Ectodermal cell (in vitro differentiated cells): ENCODE results near the gene TOP2A.

Source experiments
- H3K27ac ChIP-seq: 2 replicates; pipeline ENCODE4 v1.7.0; 2013; ENCODE audit warnings: mild to moderate bottlenecking, low read depth, low read length; ENCODE audit not compliant: insufficient read depth, poor library complexity, severe bottlenecking
- H3K27me3 ChIP-seq: 2 replicates; pipeline ENCODE4 v1.7.0; 2013; ENCODE audit warnings: mild to moderate bottlenecking, low read length; ENCODE audit not compliant: insufficient read depth, control insufficient read depth, poor library complexity, severe bottlenecking
- H3K36me3 ChIP-seq: one replicate; pipeline ENCODE4 v1.7.0; 2013; ENCODE audit warnings: low read length; ENCODE audit not compliant: control insufficient read depth, insufficient read depth
- H3K4me1 ChIP-seq: one replicate; pipeline ENCODE4 v1.7.0; 2013; ENCODE audit warnings: low read length; ENCODE audit not compliant: control insufficient read depth, insufficient read depth
- H3K4me3 ChIP-seq: 2 replicates; pipeline ENCODE4 v1.7.0; 2013; ENCODE audit warnings: low read depth, low read length, control low read depth; ENCODE audit not compliant: insufficient read depth
- H3K9me3 ChIP-seq: 2 replicates; pipeline ENCODE4 v1.7.0; 2013; ENCODE audit warnings: mild to moderate bottlenecking, low read length, moderate library complexity; ENCODE audit not compliant: control insufficient read depth
- WGBS, 2 experiments: methylation state at CpG; one replicate each; pipeline ENCODE4 v1.1.7; 2013; ENCODE audit warnings: missing lambda C conversion rate in 2 of 2; 5-methylcytosine and 5-hydroxymethylcytosine counted together

The TOP2A gene

DNA sequence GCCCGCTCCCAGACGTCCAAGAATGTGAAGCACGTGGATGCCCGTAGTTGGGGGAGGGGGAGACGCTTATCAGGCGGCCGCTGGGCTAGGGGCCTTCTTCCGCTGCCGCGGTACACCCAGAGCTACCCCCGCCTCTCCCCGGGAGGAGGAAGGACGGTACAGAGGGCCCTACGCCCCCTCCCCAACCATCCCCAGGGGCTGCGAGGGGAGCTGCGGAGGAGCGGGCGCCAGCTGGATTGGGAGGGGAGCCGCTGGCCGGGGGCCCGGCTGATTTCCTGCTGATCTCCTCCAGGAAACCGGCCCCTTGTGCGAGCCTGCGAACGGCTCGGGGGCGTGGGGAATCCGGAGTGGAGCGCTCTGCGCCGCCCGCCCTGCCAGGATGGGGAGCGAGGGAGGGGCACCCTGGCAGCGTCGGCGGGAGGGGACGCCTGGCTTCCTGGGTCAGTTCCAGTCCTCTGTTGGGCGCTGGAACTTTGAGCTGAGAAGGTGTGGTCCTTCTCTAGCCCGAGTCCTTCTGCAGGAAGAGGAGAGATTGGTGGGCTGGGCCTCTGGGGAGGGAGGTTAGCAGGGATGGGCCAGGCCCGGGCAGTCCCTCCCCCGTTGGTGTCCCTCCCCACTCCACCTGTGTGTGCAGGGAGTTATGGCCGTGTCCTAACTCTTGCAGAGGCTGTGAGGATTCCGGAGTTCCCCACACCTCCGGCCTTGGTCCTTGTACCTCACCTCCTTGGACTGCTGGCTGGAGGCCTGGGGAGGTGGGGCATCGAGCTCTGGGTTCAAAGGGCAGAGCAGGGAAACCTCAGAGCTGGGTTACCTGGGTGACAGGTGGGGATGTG is 72.3 kb downstream of the TOP2A start:
- no peaks in the 10 kb centered on the region for H3K9me3 ChIP-seq
- no peaks in the 10 kb centered on the region for H3K36me3 ChIP-seq
- peaks cover 77% of the 10 kb centered on the region for H3K4me1 ChIP-seq
- H3K27me3 ChIP-seq, result peaks cover 65% of the 10 kb centered on the region
- no peak overlapping the region for H3K27ac ChIP-seq
- WGBS, 2 experiments, result 2 to 4% methylated on average over 44 to 45 of the region's 45 CpGs
- H3K4me3 ChIP-seq, result peak overlapping the region; percentile 35

DNA sequence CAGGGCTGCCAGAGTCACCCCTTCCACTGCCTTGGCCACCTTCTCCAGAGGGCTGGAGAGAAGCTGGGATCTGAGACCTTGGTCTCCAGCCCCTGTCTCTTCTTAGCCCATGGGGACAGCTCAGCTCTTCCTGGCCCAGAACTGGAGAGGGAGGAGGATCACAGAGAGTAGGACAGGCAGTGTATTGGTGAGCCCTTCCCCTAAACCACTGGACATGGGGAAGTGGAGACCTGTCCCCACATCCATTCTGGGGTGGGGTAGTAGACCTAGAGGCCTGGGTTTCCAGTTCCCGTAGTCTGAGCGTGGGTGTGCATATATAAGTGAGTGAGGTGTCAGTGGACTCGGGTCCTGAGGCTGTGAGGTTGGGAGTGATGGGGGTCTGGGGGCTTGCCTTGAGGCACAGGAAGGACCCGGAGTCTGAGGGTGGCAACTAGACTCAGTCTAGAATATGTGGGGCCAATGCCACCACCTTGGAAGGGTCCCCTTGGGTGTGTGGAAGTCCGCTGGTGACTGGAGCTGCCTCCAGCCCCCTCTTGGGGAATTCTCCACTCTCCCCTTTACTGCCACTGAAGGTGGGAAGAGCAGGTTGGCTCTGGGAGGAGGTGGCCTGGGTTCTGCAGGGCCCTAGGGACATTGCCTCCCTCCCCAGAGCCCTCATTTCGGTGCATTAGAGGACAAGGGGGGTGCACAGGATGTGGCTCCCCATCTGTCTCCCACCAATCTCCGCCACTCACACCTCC is 73.1 kb downstream of the TOP2A start:
- 49 to 53% methylated on average over 7 of the region's 7 CpGs for WGBS, 2 experiments
- H3K4me1 ChIP-seq, result peaks cover 70% of the 10 kb centered on the region
- H3K4me3 ChIP-seq, result no peak overlapping the region
- H3K27me3 ChIP-seq, result peaks cover 73% of the 10 kb centered on the region
- no peaks in the 10 kb centered on the region for H3K9me3 ChIP-seq
- no peaks in the 10 kb centered on the region for H3K36me3 ChIP-seq
- no peak overlapping the region for H3K27ac ChIP-seq

- H3K4me1 ChIP-seq, result peaks cover 58% of the 10 kb centered on the region
- H3K9me3 ChIP-seq, result no peaks in the 10 kb centered on the region
- peaks cover 76% of the 10 kb centered on the region for H3K27me3 ChIP-seq
- no peak overlapping the region for H3K27ac ChIP-seq
- H3K36me3 ChIP-seq, result no peaks in the 10 kb centered on the region
- WGBS, 2 experiments, result 37 to 39% methylated on average over 15 of the region's 15 CpGs
- H3K4me3 ChIP-seq, result peak overlapping the region; percentile 54
These were observed 74.2 kb downstream of the TOP2A start for GRCh38 chr17:40343219-40344119.

DNA sequence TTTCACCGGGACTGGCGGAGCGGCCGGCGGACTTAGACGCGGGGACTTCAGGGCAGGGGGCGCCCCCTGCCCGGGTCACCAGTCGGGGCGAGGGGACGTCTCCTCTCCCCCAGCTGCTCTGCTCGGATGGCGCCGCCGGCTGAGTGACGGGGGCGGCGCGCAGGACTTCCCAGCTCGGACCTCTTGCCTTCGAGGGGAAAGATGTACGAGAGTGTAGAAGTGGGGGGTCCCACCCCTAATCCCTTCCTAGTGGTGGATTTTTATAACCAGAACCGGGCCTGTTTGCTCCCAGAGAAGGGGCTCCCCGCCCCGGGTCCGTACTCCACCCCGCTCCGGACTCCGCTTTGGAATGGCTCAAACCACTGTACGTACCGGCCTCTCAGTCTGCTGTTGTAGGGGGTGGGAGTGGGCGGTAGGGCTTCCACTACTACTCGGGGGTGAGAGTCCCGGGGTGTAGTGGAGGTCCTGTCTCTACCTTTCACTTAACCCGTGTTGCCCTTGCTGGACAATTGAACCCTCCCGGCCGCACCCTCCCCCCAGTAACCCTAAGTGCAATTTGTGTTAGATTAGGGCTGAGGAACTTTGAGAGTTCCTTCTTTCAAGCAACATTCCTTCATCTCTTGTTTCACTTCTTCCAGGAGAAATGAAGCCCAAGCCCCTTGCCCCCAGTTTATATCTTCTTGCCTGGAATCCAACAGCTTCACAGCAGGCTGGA is 75.0 kb downstream of the TOP2A start:
- peaks cover 76% of the 10 kb centered on the region for H3K27me3 ChIP-seq
- WGBS, 2 experiments, result 3 to 4% methylated on average over 36 to 38 of the region's 38 CpGs
- H3K4me1 ChIP-seq, result peaks cover 50% of the 10 kb centered on the region

GRCh38 chr17:40341808-40342503 is 75.7 kb downstream of the TOP2A start:
- 0% methylated on average over 55 of the region's 55 CpGs for WGBS, 2 experiments
- Histone ChIP-seq H3K27me3 (peaks cover 76% of the 10 kb centered on the region), H3K36me3 (no peaks in the 10 kb centered on the region), H3K4me3 (peak overlapping the region; percentile 54), H3K9me3 (no peaks in the 10 kb centered on the region), H3K4me1 (peaks cover 44% of the 10 kb centered on the region), H3K27ac (no peak overlapping the region)

More for the DNA sequence above, 75.0 kb downstream of the TOP2A start:
- Histone ChIP-seq H3K9me3 (no peaks in the 10 kb centered on the region), H3K4me3 (peak overlapping the region; percentile 54), H3K36me3 (no peaks in the 10 kb centered on the region), H3K27ac (no peak overlapping the region)

GRCh38 chr17:40340880-40341807 is 76.6 kb downstream of the TOP2A start:
- Histone ChIP-seq H3K4me1 (peaks cover 36% of the 10 kb centered on the region), H3K27ac (no peak overlapping the region), H3K27me3 (peaks cover 68% of the 10 kb centered on the region), H3K36me3 (no peaks in the 10 kb centered on the region), H3K4me3 (peak overlapping the region; percentile 54), H3K9me3 (no peaks in the 10 kb centered on the region)
- 1% methylated on average over 53 to 55 of the region's 55 CpGs for WGBS, 2 experiments

GRCh38 chr17:40340327-40340726 is 77.4 kb downstream of the TOP2A start:
- H3K4me1 ChIP-seq, result peaks cover 28% of the 10 kb centered on the region
- no peak overlapping the region for H3K4me3 ChIP-seq
- no peaks in the 10 kb centered on the region for H3K36me3 ChIP-seq
- 86 to 92% methylated on average over 1 of the region's 1 CpG for WGBS, 2 experiments
- no peaks in the 10 kb centered on the region for H3K9me3 ChIP-seq
- H3K27me3 ChIP-seq, result peaks cover 60% of the 10 kb centered on the region
- H3K27ac ChIP-seq, result no peak overlapping the region

DNA sequence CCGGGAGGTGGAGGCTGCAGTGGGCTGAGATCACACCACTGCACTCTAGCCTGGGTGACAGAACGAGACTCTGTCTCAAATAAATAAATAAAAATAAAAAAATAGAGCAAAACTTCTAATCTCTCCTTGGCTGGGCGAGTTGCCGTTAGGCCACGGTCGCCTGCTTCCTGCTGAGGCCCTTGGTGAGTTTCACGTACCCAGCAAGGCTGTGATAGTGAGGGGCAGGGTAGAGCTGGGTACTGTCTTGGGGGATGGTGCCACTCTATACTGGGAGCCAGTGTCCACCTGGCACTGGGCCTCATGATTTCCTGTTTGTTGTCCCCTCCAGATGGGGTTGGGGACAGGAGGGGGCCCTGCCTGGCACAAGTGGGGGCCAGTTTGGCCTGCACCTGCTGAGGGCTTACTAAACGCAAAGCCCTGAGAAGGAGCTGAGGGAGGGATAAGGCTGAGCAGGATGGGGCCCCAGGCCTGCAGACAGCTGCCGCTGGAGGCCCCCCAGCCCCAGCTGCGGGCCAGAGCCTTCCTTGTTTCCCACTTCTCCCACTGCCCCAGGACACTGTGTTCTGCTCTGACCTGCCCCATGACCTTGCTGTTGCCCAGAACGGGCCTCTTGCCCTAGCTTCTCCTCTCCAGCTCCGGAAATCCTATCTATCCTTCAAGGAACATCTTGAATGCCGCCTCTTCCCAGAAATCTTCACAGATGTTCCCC is 78.6 kb downstream of the TOP2A start:
- Histone ChIP-seq H3K36me3 (no peaks in the 10 kb centered on the region), H3K4me1 (peaks cover 22% of the 10 kb centered on the region), H3K27me3 (peaks cover 48% of the 10 kb centered on the region), H3K4me3 (no peak overlapping the region), H3K9me3 (no peaks in the 10 kb centered on the region), H3K27ac (no peak overlapping the region)
- WGBS, 2 experiments, result 86 to 90% methylated on average over 12 to 13 of the region's 13 CpGs
